Panc1 (cell line): ENCODE data around the gene GXYLT1.

Source experiments
- TF ChIP-seq, protein P1 (sequence below): fragments of 450-650 bp; IDR thresholded peaks from 2 replicates; pipeline ENCODE4 v1.5.1; 2017; ENCODE audit warnings: mild to moderate bottlenecking
- TF ChIP-seq, protein P2 (sequence below), 2 experiments: IDR thresholded peaks; 2 replicates each; pipeline ENCODE4 v1.6.1; 2011 to 2012; ENCODE audit warnings: low read depth in 2 of 2, control low read depth in 1 of 2, low read length in 1 of 2, mild to moderate bottlenecking in 1 of 2, moderate library complexity in 1 of 2; ENCODE audit not compliant: insufficient read depth in 1 of 2

DNA sequence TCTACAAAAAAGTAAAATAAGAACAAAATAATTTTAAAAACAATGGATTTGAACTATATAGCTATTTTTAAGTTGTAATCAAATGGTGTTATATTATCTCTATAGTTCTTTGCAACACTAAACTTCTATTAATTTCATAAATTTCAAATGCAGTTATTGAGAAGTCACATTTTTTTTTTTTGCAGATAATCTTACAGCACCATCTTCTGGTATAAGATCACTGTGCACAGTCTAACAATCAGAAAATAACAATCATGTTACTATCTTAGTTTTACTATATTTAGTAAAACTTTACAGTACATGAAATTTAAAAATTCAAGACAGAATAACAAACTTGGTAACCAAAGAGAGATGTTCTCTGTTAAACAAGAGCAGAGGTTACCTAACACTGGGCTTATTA, 40.6 kb downstream of the GXYLT1 start:
- TF ChIP-seq, protein P1, sequence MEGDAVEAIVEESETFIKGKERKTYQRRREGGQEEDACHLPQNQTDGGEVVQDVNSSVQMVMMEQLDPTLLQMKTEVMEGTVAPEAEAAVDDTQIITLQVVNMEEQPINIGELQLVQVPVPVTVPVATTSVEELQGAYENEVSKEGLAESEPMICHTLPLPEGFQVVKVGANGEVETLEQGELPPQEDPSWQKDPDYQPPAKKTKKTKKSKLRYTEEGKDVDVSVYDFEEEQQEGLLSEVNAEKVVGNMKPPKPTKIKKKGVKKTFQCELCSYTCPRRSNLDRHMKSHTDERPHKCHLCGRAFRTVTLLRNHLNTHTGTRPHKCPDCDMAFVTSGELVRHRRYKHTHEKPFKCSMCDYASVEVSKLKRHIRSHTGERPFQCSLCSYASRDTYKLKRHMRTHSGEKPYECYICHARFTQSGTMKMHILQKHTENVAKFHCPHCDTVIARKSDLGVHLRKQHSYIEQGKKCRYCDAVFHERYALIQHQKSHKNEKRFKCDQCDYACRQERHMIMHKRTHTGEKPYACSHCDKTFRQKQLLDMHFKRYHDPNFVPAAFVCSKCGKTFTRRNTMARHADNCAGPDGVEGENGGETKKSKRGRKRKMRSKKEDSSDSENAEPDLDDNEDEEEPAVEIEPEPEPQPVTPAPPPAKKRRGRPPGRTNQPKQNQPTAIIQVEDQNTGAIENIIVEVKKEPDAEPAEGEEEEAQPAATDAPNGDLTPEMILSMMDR: no peak; the same call in 1 of the 2 replicates
- TF ChIP-seq, protein P2, sequence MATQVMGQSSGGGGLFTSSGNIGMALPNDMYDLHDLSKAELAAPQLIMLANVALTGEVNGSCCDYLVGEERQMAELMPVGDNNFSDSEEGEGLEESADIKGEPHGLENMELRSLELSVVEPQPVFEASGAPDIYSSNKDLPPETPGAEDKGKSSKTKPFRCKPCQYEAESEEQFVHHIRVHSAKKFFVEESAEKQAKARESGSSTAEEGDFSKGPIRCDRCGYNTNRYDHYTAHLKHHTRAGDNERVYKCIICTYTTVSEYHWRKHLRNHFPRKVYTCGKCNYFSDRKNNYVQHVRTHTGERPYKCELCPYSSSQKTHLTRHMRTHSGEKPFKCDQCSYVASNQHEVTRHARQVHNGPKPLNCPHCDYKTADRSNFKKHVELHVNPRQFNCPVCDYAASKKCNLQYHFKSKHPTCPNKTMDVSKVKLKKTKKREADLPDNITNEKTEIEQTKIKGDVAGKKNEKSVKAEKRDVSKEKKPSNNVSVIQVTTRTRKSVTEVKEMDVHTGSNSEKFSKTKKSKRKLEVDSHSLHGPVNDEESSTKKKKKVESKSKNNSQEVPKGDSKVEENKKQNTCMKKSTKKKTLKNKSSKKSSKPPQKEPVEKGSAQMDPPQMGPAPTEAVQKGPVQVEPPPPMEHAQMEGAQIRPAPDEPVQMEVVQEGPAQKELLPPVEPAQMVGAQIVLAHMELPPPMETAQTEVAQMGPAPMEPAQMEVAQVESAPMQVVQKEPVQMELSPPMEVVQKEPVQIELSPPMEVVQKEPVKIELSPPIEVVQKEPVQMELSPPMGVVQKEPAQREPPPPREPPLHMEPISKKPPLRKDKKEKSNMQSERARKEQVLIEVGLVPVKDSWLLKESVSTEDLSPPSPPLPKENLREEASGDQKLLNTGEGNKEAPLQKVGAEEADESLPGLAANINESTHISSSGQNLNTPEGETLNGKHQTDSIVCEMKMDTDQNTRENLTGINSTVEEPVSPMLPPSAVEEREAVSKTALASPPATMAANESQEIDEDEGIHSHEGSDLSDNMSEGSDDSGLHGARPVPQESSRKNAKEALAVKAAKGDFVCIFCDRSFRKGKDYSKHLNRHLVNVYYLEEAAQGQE (IDR thresholded peaks at IDR 0.05; ENCODE audit: insufficient read depth in 1 of 2, low read depth in 2 of 2, low read length in 1 of 2): no peak
